Activated naive CD4-positive, alpha-beta T cell (primary cell): ENCODE data around the gene TMBIM1.

Source experiments
- DNase-seq, 4 experiments: peaks; one replicate each; lab custom pipeline; 2025; lab: John Stamatoyannopoulos, UW

Gene TMBIM1

DNA sequence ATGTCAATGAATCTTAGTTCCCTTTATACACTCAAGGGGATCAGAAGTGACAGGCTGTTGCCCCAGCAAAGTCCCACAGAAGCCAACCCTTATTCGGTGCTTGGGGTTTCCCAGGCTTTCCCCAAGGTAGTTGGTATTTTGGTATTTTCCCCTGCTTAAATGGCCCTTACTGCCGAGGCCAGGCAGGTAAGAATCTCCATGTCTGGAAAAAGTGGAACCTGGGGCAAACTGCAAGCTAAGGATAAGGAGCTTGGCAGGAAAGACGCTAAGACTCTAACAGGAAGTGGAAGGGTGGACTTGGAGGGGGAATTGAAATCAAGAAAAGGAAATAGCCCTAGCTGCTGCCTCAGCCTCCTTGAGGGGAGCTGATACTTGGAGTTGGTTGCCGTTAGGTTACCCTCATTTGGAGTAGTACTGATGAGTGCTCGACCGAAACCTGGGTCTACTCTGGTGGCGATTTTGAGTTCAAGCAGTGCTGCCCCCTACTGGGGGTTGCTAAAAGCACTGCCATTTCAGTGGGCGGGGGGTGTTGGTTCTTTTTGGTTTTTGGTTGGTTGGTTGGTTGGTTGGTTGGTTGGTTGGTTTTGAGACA, 34.8 kb downstream of the TMBIM1 start:
- peak in 3 of 4 experiments; percentile 19 to 39 (median 35) for DNase-seq

DNA sequence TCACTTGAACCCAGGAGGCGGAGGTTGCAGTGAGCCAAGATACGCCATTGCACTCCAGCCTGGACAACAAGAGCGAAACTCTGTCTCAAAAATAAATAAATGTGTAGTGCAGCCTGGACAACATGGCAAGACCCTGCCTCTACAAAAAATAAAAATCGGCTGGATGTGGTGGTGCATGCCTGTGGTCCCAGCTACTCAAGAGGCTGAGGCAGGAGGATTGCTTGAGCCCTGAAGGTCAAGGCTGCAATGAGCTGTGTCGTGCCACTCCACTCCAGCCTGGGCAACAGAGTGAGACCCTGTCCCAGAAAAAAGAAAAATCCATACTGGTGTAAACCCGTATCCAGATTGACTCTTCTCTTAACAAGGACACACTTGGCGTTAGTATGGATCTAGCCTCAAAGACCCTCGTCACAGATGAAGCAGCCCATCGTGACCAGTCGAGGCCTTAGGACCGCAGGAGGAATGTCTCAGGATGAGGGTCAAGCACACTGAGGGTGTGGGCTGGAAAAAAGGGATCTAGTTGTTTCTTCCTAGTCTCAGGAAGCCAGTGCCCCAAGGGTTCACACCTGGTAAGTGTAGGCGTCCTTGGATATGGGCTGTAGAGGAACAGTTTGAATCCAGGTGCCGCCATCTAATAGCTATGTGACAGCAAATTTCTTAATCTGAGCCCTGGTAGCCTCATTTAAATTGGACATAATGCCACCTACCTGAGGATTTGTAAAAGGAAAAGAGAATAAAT, 35.5 kb downstream of the TMBIM1 start:
- DNase-seq, result no peak

- no peak for DNase-seq
Measured at GRCh38 chr2:218255446-218255845, 36.9 kb downstream of the TMBIM1 start.

DNA sequence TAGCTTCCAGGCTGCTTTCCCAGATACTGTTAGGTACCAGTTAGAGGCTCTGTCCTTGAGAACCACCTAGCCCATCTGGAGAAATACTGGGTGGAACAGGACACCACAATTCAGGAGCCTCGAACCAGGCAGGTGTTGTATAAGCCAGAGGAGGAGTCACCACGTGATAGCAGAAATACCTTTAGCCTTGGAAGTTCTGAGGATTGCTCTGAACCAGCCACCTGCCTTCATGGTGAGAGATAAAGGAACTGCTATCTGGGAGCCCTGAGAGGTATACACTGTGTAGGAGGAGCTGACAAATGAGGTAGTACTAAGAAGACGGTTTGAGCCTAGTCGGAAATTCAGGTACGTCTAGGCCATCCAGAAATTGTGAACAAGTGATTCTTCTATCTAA, 39.1 kb downstream of the TMBIM1 start:
- no peak for DNase-seq

GRCh38 chr2:218252509-218253231, 39.6 kb downstream of the TMBIM1 start:
- no peak for DNase-seq

- no peak for DNase-seq
Measured at GRCh38 chr2:218249691-218250090, 42.6 kb downstream of the TMBIM1 start.

DNA sequence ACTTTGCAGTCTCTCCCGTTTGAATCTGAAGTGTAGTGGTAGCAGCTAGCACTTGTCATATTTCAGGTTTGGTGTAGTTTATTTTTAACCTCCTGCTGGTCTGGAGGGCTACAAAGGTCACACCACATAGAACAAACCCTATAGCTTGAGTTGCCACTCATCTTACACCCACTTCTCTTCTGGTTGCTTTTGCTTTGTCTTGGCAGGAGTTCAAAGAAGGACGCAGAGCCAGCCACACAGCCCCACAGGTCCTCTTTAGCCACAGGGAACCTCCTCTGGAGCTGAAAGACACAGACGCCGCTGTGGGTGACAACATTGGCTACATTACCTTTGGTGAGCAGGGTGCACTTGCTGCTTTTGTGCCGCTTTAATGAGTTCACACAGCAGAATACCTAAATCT, 47.1 kb downstream of the TMBIM1 start:
- no peak for DNase-seq

- DNase-seq, result no peak
Measured at GRCh38 chr2:218244665-218245064, 47.6 kb downstream of the TMBIM1 start.

DNA sequence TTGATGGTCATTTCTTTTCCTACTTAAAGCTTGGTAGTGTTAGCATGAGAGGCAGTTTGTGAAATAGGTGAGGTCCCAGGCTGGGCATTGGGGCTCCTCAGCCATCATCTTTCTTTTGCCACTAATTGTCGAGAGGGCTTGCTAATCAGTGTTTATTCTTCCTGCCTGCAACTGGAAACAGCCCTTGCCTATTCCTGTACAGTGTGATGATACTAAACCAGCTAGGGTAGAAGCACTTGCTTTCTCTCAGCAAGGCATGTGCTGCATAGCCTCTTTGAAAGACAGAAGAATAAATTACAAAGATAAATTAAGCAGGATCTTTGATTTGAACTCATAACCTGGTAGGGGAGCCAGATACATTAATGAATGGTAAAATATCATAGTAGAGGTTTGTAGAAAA, 48.1 kb downstream of the TMBIM1 start:
- DNase-seq, result no peak

- DNase-seq, result no peak
Measured at GRCh38 chr2:218238887-218239286, 53.4 kb downstream of the TMBIM1 start.

GRCh38 chr2:218236829-218237228, 55.5 kb downstream of the TMBIM1 start:
- DNase-seq, result no peak

GRCh38 chr2:218235017-218235416, 57.3 kb downstream of the TMBIM1 start:
- no peak for DNase-seq

GRCh38 chr2:218234521-218234920, 57.8 kb downstream of the TMBIM1 start:
- DNase-seq, result no peak

DNA sequence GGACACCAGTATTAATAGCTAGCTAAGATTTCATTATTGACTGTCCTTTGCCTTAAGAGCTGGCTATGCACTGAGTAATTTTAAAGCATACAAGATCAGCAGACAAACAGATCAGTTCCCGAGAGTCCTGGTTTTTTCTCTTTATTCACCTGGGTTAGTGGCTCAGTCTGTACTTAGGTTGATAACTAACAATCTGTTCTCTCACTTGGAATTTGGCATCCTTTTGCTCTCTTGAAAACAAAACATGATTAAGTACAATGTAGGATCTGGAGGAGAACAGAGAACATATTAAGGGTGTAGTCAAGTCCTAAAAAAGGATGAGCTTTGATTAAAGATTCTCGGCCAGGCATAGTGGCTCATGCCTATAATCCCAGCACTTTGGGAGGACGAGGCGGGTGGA, 58.8 kb downstream of the TMBIM1 start:
- no peak for DNase-seq

DNA sequence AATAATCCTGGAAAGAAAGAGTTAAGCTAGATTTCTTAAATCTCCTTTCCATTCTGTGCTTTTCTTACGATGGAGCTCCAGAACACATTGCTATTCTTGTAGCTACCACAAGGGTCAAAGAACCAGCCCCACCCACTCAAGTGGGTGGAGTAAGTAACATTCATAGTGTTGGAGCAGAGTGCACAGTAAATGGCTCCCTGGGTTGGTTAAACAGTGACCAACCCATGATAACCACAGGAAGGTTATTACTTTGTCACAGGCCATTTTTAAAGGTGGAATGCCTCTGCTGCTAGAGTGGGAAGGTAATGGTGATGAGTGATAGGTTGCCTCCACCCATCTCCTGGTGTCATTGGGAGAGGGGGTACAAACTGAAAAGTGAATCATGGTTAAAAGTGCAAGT, 61.4 kb downstream of the TMBIM1 start:
- no peak for DNase-seq

- DNase-seq, result no peak
Measured at GRCh38 chr2:218229851-218230250, 62.5 kb downstream of the TMBIM1 start.

DNA sequence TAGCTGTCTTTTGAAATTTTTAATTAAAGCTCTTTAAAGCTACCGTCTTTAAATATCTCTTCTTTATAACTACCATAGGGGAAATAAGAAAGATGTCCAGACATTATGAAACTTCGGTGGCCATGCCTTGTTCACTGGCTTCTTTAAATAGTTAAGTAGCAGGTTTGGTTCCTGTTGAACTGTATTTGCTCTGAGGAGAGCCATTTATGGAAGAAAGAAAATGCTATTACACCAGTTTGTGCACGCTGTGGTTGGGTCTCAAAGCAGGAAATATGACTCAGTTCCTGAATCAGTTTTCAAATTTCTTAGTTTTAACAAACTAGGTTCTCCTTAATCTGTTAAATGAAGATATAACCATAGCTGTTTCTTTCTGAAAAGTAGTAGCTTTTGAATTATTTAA, 63.1 kb downstream of the TMBIM1 start:
- DNase-seq, result no peak

DNA sequence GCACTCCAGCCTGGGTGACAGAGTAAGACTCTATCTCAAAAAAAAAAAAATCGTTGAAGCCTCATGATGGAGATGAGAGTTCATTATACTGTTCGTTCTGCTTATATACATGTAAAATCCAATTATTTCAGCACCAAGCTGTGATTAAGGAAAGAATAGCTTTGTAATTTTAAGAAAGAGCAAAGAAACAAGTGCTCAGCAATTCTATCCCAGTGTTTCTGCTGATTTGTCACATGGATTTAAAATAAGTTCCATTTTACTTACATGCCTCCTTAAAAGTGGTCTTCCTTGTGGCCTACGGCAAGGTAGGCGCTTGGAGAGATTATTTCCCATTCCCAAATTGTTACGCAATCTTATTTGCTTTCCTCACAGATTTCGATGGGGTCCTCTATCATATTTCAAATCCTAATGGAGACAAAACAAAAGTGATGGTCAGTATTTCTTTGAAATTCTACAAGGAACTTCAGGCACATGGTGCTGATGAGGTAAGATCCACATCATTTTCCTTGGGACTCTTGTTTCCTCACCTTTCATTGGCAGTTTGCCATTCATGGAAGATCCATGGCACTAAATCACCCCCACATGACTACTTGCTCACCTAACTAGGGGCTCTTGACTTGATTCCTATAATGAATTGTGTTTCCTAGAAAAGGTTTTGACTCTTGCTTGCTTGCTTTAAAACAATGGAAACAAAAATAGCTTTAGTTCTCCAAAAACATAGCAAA, 63.8 kb downstream of the TMBIM1 start:
- DNase-seq, result no peak

DNA sequence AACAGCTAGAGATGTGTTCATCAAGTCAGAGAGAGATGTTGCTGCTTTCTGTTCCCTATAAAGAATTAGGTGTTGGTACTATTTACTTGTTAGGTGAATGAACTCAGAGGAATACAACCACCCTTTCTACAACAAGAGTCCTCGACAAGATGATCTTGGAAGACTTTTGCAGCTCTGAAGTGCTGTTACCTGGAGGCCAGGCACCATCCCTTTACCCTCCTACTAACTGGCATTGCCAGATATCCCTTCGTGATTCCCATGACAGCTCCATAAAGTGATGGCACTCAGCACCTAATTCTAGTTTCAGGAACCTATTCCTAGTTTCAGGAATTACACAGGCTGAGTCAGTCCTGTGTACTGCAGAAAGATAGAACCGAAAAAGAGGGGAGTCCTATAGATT, 65.4 kb downstream of the TMBIM1 start:
- no peak for DNase-seq
